Body of pancreas (tissue), 4 donors: Measurements from ENCODE around the gene RBP2.

Experiments used
- POLR2A ChIP-seq, 3 donors: fragments of 450-650 bp; IDR thresholded peaks; one replicate each; pipeline ENCODE4 v1.6.1; 2016; ENCODE audit warnings: antibody characterized with exemption in 3 of 3, mild to moderate bottlenecking in 2 of 3
- TF ChIP-seq, protein P1 (sequence below), 7 experiments: fragments of 450-650 bp in 4 of 7; fragments of 200-600 bp in 3 of 7; sonication (generic) in 3 of 7; IDR thresholded peaks; one replicate each; pipeline ENCODE4 v1.5.1; 2016 to 2019; ENCODE audit warnings: antibody characterized with exemption in 7 of 7

DNA sequence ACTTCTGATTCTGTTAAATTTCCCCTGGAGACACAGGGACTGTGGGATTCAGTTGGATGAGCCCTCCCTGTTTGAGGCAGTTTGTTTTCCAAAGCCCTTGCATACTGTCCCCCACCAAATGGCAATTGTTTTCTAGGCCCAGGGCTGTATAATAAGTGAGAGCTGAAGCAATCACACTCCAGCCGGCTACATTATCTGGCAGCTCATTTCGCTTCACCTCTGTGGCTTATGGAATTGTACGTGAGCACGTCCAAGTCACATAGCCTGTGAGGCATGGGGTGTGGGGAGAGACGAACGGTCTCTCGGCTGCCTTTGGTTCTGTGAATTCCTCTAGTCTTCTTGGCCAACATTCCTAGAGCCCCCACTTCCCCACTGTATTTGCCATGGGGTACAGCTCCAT, 10.7 kb downstream of the RBP2 start:
- TF ChIP-seq, protein P1, sequence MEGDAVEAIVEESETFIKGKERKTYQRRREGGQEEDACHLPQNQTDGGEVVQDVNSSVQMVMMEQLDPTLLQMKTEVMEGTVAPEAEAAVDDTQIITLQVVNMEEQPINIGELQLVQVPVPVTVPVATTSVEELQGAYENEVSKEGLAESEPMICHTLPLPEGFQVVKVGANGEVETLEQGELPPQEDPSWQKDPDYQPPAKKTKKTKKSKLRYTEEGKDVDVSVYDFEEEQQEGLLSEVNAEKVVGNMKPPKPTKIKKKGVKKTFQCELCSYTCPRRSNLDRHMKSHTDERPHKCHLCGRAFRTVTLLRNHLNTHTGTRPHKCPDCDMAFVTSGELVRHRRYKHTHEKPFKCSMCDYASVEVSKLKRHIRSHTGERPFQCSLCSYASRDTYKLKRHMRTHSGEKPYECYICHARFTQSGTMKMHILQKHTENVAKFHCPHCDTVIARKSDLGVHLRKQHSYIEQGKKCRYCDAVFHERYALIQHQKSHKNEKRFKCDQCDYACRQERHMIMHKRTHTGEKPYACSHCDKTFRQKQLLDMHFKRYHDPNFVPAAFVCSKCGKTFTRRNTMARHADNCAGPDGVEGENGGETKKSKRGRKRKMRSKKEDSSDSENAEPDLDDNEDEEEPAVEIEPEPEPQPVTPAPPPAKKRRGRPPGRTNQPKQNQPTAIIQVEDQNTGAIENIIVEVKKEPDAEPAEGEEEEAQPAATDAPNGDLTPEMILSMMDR (IDR thresholded peaks at IDR 0.05): no peak
- no peak for TF ChIP-seq POLR2A (IDR thresholded peaks at IDR 0.05)
